B cell (primary cell): Measurements from ENCODE around the gene RNF32. TPM values are rescaled to one million over a fixed set of nuclear protein-coding genes. Genes with fewer than 3 reads are reported as not detected.

Source experiments
- ATAC-seq: fragments of 200-7000 bp; cut with Tn5 transposase; one replicate; pipeline ENCODE4 v1.10.0; 2021; ENCODE audit warnings: low read depth, mild to moderate bottlenecking, moderate number of reproducible peaks, moderate library complexity
- CTCF ChIA-PET: fragments of 350-600 bp; sonication (Branson Sonifier 250); formaldehyde crosslinking; loops from one replicate; lab custom pipeline; 2021; ENCODE audit warnings: antibody characterized with exemption, inconsistent platforms; lab: Charles Lee
- POLR2A ChIA-PET: fragments of 350-600 bp; sonication (Branson Sonifier 250); formaldehyde crosslinking; loops from one replicate; lab custom pipeline; 2021; ENCODE audit warnings: antibody characterized with exemption; lab: Charles Lee
- DNase-seq: peaks from one replicate; pipeline ENCODE4 v3.0.0; 2013
- H2AFZ ChIP-seq: 2 replicates; pipeline ENCODE4 v1.6.1; 2012; ENCODE audit warnings: mild to moderate bottlenecking, low read depth, low read length; ENCODE audit not compliant: insufficient read depth, poor library complexity, severe bottlenecking
- H3K27ac ChIP-seq, 2 donors: 1 replicate in 1 of 2; 2 replicates in 1 of 2; pipeline ENCODE4 v1.5.1; 2012 to 2013; ENCODE audit warnings: low read length in 2 of 2, mild to moderate bottlenecking in 2 of 2, moderate library complexity in 1 of 2
- H3K27me3 ChIP-seq, 4 experiments: fragments of 200-600 bp in 1 of 4; sonication (generic) in 1 of 4; replicated peaks in 1 of 4; 1 replicate in 2 of 4; 2 replicates in 2 of 4; pipeline versions ENCODE4 v1.6.1 to v1.7.0; 2013 to 2016; ENCODE audit warnings: low read length in 3 of 4, mild to moderate bottlenecking in 2 of 4, mixed read lengths in 1 of 4, moderate library complexity in 1 of 4; ENCODE audit not compliant: insufficient read depth in 4 of 4, control insufficient read depth in 3 of 4; ENCODE audit errors: control extremely low read depth in 1 of 4
- H3K36me3 ChIP-seq, 2 experiments: replicated peaks in 1 of 2; 1 replicate in 1 of 2; 2 replicates in 1 of 2; pipeline versions ENCODE4 v1.6.1 to v1.7.1; 2013; ENCODE audit warnings: low read length in 1 of 2; ENCODE audit not compliant: insufficient read depth in 2 of 2, control insufficient read depth in 1 of 2; ENCODE audit errors: control extremely low read depth in 1 of 2, extremely low read depth in 1 of 2
- H3K4me1 ChIP-seq, 2 donors: fragments of 200-600 bp in 1 of 2; sonication (generic) in 1 of 2; 1 replicate in 1 of 2; 2 replicates in 1 of 2; pipeline versions ENCODE4 v1.5.1 to v1.6.1; 2013 to 2017; ENCODE audit warnings: low read length in 2 of 2; ENCODE audit not compliant: control insufficient read depth in 2 of 2, insufficient read depth in 2 of 2
- H3K4me2 ChIP-seq: replicated peaks from 2 replicates; pipeline ENCODE3; 2012; ENCODE audit warnings: mild to moderate bottlenecking, low read depth, low read length; ENCODE audit not compliant: poor library complexity, severe bottlenecking
- H3K4me3 ChIP-seq, 5 experiments: fragments of 200-600 bp in 1 of 5; sonication (generic) in 1 of 5; 1 replicate in 3 of 5; 2 replicates in 2 of 5; pipeline versions ENCODE4 v1.5.1 to v1.7.0; 2011 to 2016; ENCODE audit warnings: low read length in 4 of 5, mild to moderate bottlenecking in 4 of 5, low read depth in 2 of 5, control low read depth in 1 of 5, moderate library complexity in 1 of 5; ENCODE audit not compliant: insufficient read depth in 1 of 5; ENCODE audit errors: control extremely low read depth in 1 of 5, extremely low read depth in 1 of 5
- H3K79me2 ChIP-seq: fragments of 200-600 bp; sonication (generic); one replicate; pipeline ENCODE4 v1.6.0; 2016; ENCODE audit warnings: low read length; ENCODE audit not compliant: control insufficient read depth, insufficient read depth
- H3K9ac ChIP-seq: fragments of 200-600 bp; sonication (generic); 2 replicates; pipeline ENCODE4 v1.6.1; 2017; ENCODE audit warnings: mild to moderate bottlenecking, low read length, moderate library complexity
- H3K9me3 ChIP-seq, 3 donors: one replicate each; pipeline versions ENCODE4 v1.6.1 to v1.7.1; 2013; ENCODE audit warnings: low read length in 2 of 3; ENCODE audit not compliant: control insufficient read depth in 2 of 3, insufficient read depth in 1 of 3; ENCODE audit errors: control extremely low read depth in 1 of 3
- H4K20me1 ChIP-seq: 2 replicates; pipeline ENCODE4 v1.6.0; 2012; ENCODE audit warnings: mild to moderate bottlenecking, low read length; ENCODE audit not compliant: insufficient read depth, control insufficient read depth, poor library complexity, severe bottlenecking
- H3K27ac Mint-ChIP-seq: one replicate; pipeline ENCODE4 v1.8.0; 2021; ENCODE audit warnings: mixed read lengths
- H3K27me3 Mint-ChIP-seq: one replicate; pipeline ENCODE4 v1.8.0; 2021; ENCODE audit warnings: mixed read lengths
- H3K4me1 Mint-ChIP-seq: one replicate; pipeline ENCODE4 v1.8.0; 2021; ENCODE audit warnings: mixed read lengths
- H3K4me3 Mint-ChIP-seq: one replicate; pipeline ENCODE4 v1.8.0; 2021; ENCODE audit warnings: mixed read lengths
- H3K9me3 Mint-ChIP-seq: one replicate; pipeline ENCODE4 v1.8.0; 2022; ENCODE audit warnings: mixed read lengths; ENCODE audit not compliant: insufficient read depth
- CTCF ChIP-seq: fragments of 200-600 bp; IDR thresholded peaks from one replicate; pipeline ENCODE4 v1.8.0; 2022; ENCODE audit warnings: antibody characterized with exemption, mild to moderate bottlenecking
- EZH2 ChIP-seq: IDR thresholded peaks from 2 replicates; pipeline ENCODE4 v1.6.1; 2012; ENCODE audit warnings: borderline replicate concordance, low read depth, mild to moderate bottlenecking, moderate library complexity, low read length; ENCODE audit not compliant: insufficient read depth, poor library complexity, severe bottlenecking
- WGBS: methylation state at CpG from one replicate; pipeline ENCODE4 v1.1.5; 2013; ENCODE audit warnings: missing lambda C conversion rate; ENCODE audit not compliant: insufficient coverage; 5-methylcytosine and 5-hydroxymethylcytosine counted together
- intact Hi-C: fragments of 100-400 bp; cut with micrococcal nuclease; formaldehyde crosslinking; loops from one replicate; pipeline ENCODE4 v1.10.0; 2022
- polyA plus RNA-seq: library from polyadenylated mRNA; depleted of rRNA; stranded (reverse); fragments of >200 nt; gene quantifications from 2 replicates; pipeline ENCODE4 v1.2.3, GENCODE V29; 2012
- total RNA-seq, 2 donors: library from RNA; stranded (reverse); fragments of 120-200 nt in 1 of 2; gene quantifications; 1 replicate in 1 of 2; 2 replicates in 1 of 2; pipeline versions ENCODE4 v1.2.3 to v1.2.4, GENCODE V29; 2013 to 2022

RNF32 gene
- total and polyA plus RNA-seq, 2 donors (not counting 1 experiment from before 2014, with no cell fraction given): 1.6 to 2.3 TPM

- Mint-ChIP-seq H3K4me3 (no peak overlapping the region), H3K27ac (no peak overlapping the region), H3K4me1 (no peaks in the 10 kb centered on the region), H3K27me3 (peaks cover under 1% of the 10 kb centered on the region), H3K9me3 (peaks cover 4% of the 10 kb centered on the region)
- POLR2A ChIA-PET: no interaction called here
- no peaks in the 10 kb centered on the region for H3K4me1 ChIP-seq
- CTCF ChIA-PET: no interaction called here
- no peak overlapping the region for H3K9ac ChIP-seq
- H3K4me2 ChIP-seq: no peak overlapping the region
- H4K20me1 ChIP-seq: no peaks in the 10 kb centered on the region
- H3K79me2 ChIP-seq: no peaks in the 10 kb centered on the region
- H3K4me3 ChIP-seq: no peak overlapping the region
- DNase-seq (no peak), ATAC-seq (no peak)
- H2AFZ ChIP-seq: no peak overlapping the region
- TF ChIP-seq CTCF: no peak
- TF ChIP-seq EZH2: no peak
- H3K27me3 ChIP-seq: no peaks in the 10 kb centered on the region
- WGBS: 100% methylated on average over 1 of the region's 4 CpGs
- peaks cover 0 to 15% (median 4%) of the 10 kb centered on the region in 3 donors for H3K9me3 ChIP-seq
- H3K36me3 ChIP-seq: no peaks in the 10 kb centered on the region
- intact Hi-C loops: no loop called here
- H3K27ac ChIP-seq: no peak overlapping the region
Measured at GRCh38 chr7:156592155-156592884, 48.3 kb upstream of the RNF32 start.

- H3K9me3 Mint-ChIP-seq: peaks cover 3% of the 10 kb centered on the region
- Histone ChIP-seq H3K4me1 (no peaks in the 10 kb centered on the region), H3K36me3 (no peaks in the 10 kb centered on the region), H2AFZ (no peak overlapping the region), H3K27ac (no peak overlapping the region), H3K27me3 (no peaks in the 10 kb centered on the region), H4K20me1 (no peaks in the 10 kb centered on the region), H3K79me2 (no peaks in the 10 kb centered on the region), H3K9ac (no peak overlapping the region), H3K4me2 (no peak overlapping the region), H3K4me3 (no peak overlapping the region), H3K9me3 (peaks cover 0 to 17% (median 4%) of the 10 kb centered on the region in 3 donors)
- no peak for ATAC-seq
- intact Hi-C loops: no loop called here
- no peak for DNase-seq
- WGBS: 78% methylated on average over 2 of the region's 6 CpGs
- H3K27me3 Mint-ChIP-seq: no peaks in the 10 kb centered on the region
- ChIA-PET CTCF (no interaction called here), POLR2A (no interaction called here)
- no peak overlapping the region for H3K4me3 Mint-ChIP-seq
- no peak overlapping the region for H3K27ac Mint-ChIP-seq
- no peaks in the 10 kb centered on the region for H3K4me1 Mint-ChIP-seq
- no peak for TF ChIP-seq EZH2
- TF ChIP-seq CTCF: no peak
Measured at GRCh38 chr7:156594283-156595080, 46.1 kb upstream of the RNF32 start.
